ENCODE results near the gene VPS45. TPM values are rescaled to one million over a fixed set of nuclear protein-coding genes. Genes with fewer than 3 reads are reported as not detected.

Gene VPS45
- total and polyA plus RNA-seq, 2 of the 13 experiments (the other 11 are each of a cell fraction or from before 2014, with no cell fraction given): 15.2 to 25.2 TPM

- peak; percentile 9; the same call in 1 of the 2 replicates for TF ChIP-seq HNF4G (IDR thresholded peaks at IDR 0.05; ENCODE audit: borderline replicate concordance, low read depth, low read length)
- no peak for TF ChIP-seq HNF4G (CRISPR knock-in tag; IDR thresholded peaks at IDR 0.05; ENCODE audit: borderline replicate concordance, low read depth)
- TF ChIP-seq GLI4 (CRISPR knock-in tag; IDR thresholded peaks at IDR 0.05; ENCODE audit: borderline replicate concordance): no peak
Measured at GRCh38 chr1:150173141-150173585, 105.6 kb downstream of the VPS45 start (continued).

GRCh38 chr1:150176593-150176992 is 109.0 kb downstream of the VPS45 start:
- 0 out of 5 replicates have a peak, but pooled peaks cover 0 to 5% of the 10 kb centered on the region in 2 experiments for H3K27me3 ChIP-seq (ENCODE audit: control insufficient read depth in 1 of 2, insufficient read depth in 2 of 2, low read length in 2 of 2)
- H3K4me3 ChIP-seq (replicated peaks in 1 of 3; ENCODE audit: insufficient read depth in 1 of 3, low read depth in 2 of 3, low read length in 3 of 3): no peak overlapping the region
- H3K9me3 ChIP-seq (ENCODE audit: low read length): no peaks in the 10 kb centered on the region
- intact Hi-C loops (cut with micrococcal nuclease; ENCODE audit: unreplicated experiment) (no loop called here), in situ Hi-C loops (cut with HindIII; ENCODE audit: extremely low pct_ligation_motif_present, low pct_unique_long_range_greater_than_20kb) (no loop called here)
- CTCF ChIA-PET (ENCODE audit: low intra/inter-chr PET ratio, low total read pairs): no interaction called here
- FAIRE-seq (no peak), DNase-seq (ENCODE audit: low spot score) (no peak), ATAC-seq (no peak)
- H3K4me1 ChIP-seq (ENCODE audit: insufficient read depth, low read length): peaks cover 10% of the 10 kb centered on the region
- H3K9ac ChIP-seq (ENCODE audit: insufficient read depth, low read depth, low read length): no peak overlapping the region
- no peak overlapping the region for H3K4me2 ChIP-seq (ENCODE audit: low read depth, low read length)
- POLR2A ChIA-PET: no interaction called here
- 0% methylated on average over 3 of the region's 3 CpGs for WGBS (ENCODE audit: low lambda C conversion rate)
- H2AFZ ChIP-seq (ENCODE audit: low read length): no peak overlapping the region
- no TSS peak for BruUV-seq (replicated peaks)
- no peaks in the 10 kb centered on the region for H3K36me3 ChIP-seq (replicated peaks in 1 of 2; ENCODE audit: control insufficient read depth in 1 of 2, insufficient read depth in 2 of 2, low read length in 2 of 2)
- H3K79me2 ChIP-seq (ENCODE audit: insufficient read depth, low read length): no peaks in the 10 kb centered on the region
- no peak overlapping the region for H3K27ac ChIP-seq (ENCODE audit: extremely low read length, insufficient read depth, low read length)
- H4K20me1 ChIP-seq (ENCODE audit: insufficient read depth, low read length): no peaks in the 10 kb centered on the region
- no peak for TF ChIP-seq TCF7L2 (IDR thresholded peaks at IDR 0.05; ENCODE audit: low read depth, low read length)
- TF ChIP-seq SNAPC5 (CRISPR knock-in tag; IDR thresholded peaks at IDR 0.05; ENCODE audit: borderline replicate concordance): no peak
- no peak for TF ChIP-seq KAT7 (CRISPR knock-in tag; IDR thresholded peaks at IDR 0.05; ENCODE audit: borderline replicate concordance)
- TF ChIP-seq ESRRA (CRISPR knock-in tag; IDR thresholded peaks at IDR 0.05; ENCODE audit: low read depth): no peak
- TF ChIP-seq HIVEP1 (CRISPR knock-in tag; IDR thresholded peaks at IDR 0.05): no peak
- no peak for TF ChIP-seq ZNF616 (CRISPR knock-in tag; IDR thresholded peaks at IDR 0.05; ENCODE audit: low read depth)
- TF ChIP-seq KMT2B (CRISPR knock-in tag; IDR thresholded peaks at IDR 0.05): no peak
- TF ChIP-seq ZNF136 (CRISPR knock-in tag; IDR thresholded peaks at IDR 0.05; ENCODE audit: low read depth): no peak
- TF ChIP-seq ZNF776 (CRISPR knock-in tag; IDR thresholded peaks at IDR 0.05): no peak
- no peak for TF ChIP-seq SCMH1 (CRISPR knock-in tag; IDR thresholded peaks at IDR 0.05; ENCODE audit: borderline replicate concordance)
- no peak for TF ChIP-seq STAT5B (CRISPR knock-in tag; IDR thresholded peaks at IDR 0.05)
- no peak for TF ChIP-seq YEATS4 (CRISPR knock-in tag; IDR thresholded peaks at IDR 0.05; ENCODE audit: borderline replicate concordance)
- TF ChIP-seq CTCF (CRISPR knock-in tag; IDR thresholded peaks at IDR 0.05): no peak
- TF ChIP-seq XRCC5 (optimal IDR thresholded peaks at IDR 0.05; ENCODE audit: low read length): no peak
- TF ChIP-seq ZNF839 (CRISPR knock-in tag; IDR thresholded peaks at IDR 0.05; ENCODE audit: borderline replicate concordance): no peak
- TF ChIP-seq RORA (CRISPR knock-in tag; IDR thresholded peaks at IDR 0.05): no peak
- no peak for TF ChIP-seq SOX5 (CRISPR knock-in tag; IDR thresholded peaks at IDR 0.05; ENCODE audit: borderline replicate concordance)
- TF ChIP-seq ZNF770 (CRISPR knock-in tag; IDR thresholded peaks at IDR 0.05): no peak

All from HepG2 (cell line).